Panc1 (cell line): ENCODE data around the gene TANC1.

Experiments
- POLR2AphosphoS5 ChIP-seq: IDR thresholded peaks from 2 replicates; pipeline ENCODE4 v1.6.1; 2012; ENCODE audit warnings: mild to moderate bottlenecking, low read depth, low read length, moderate library complexity
- SIN3A ChIP-seq: IDR thresholded peaks from 2 replicates; pipeline ENCODE4 v1.6.1; 2012; ENCODE audit warnings: low read depth, mild to moderate bottlenecking, low read length, moderate library complexity, borderline replicate concordance; ENCODE audit not compliant: insufficient read depth
- TCF7L2 ChIP-seq: IDR thresholded peaks from 2 replicates; pipeline ENCODE4 v1.6.1; 2011; ENCODE audit warnings: mild to moderate bottlenecking, low read depth, low read length, inconsistent platforms
- TF ChIP-seq, protein P1 (sequence below): fragments of 450-650 bp; IDR thresholded peaks from 2 replicates; pipeline ENCODE4 v1.5.1; 2017; ENCODE audit warnings: mild to moderate bottlenecking
- TF ChIP-seq, protein P2 (sequence below), 2 experiments: IDR thresholded peaks; 2 replicates each; pipeline ENCODE4 v1.6.1; 2011 to 2012; ENCODE audit warnings: low read depth in 2 of 2, control low read depth in 1 of 2, low read length in 1 of 2, mild to moderate bottlenecking in 1 of 2, moderate library complexity in 1 of 2; ENCODE audit not compliant: insufficient read depth in 1 of 2

DNA sequence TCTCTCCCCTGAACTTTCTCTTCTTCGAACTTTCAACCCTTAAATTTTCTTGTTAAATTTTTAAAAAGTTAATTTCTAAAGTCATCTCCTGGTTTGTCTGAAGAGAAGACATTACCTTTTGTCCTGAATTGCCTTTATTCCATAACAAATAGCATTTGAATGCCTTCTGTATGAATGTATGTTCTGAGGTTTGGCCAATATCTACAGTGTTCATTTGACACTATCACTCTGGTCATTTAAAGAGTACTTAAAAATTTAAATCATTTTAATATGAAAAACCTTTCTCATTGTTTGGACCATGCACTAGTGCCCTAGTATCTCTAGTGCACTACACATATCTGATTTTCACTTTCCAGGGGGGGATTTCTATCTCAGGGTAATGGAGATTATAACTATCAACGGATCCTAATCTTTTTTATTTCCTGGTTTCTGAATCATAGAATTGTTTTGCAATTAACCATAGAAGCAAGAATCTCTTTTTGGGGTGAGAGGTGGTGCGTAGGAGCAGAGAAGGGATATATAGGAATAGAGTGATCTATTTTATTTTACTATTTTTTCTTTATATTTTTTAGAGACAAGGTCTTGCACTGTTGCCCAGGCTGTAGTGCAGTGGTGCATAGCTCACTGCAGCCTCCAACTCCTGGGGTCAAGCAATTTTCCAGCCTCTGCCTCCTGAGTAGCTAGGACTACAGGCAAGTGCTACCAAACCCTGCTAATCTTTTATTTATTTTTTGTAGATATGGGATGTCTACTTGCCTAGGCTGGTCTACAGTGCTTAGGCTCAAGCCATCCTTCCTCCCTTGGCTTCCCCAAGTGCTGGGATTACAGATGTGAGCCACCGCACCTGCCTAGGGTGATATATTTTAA lies 25.5 kb downstream of the TANC1 start:
- TF ChIP-seq, protein P1, sequence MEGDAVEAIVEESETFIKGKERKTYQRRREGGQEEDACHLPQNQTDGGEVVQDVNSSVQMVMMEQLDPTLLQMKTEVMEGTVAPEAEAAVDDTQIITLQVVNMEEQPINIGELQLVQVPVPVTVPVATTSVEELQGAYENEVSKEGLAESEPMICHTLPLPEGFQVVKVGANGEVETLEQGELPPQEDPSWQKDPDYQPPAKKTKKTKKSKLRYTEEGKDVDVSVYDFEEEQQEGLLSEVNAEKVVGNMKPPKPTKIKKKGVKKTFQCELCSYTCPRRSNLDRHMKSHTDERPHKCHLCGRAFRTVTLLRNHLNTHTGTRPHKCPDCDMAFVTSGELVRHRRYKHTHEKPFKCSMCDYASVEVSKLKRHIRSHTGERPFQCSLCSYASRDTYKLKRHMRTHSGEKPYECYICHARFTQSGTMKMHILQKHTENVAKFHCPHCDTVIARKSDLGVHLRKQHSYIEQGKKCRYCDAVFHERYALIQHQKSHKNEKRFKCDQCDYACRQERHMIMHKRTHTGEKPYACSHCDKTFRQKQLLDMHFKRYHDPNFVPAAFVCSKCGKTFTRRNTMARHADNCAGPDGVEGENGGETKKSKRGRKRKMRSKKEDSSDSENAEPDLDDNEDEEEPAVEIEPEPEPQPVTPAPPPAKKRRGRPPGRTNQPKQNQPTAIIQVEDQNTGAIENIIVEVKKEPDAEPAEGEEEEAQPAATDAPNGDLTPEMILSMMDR = no peak
- TF ChIP-seq POLR2AphosphoS5 (no peak), TCF7L2 (no peak), SIN3A (no peak)
- TF ChIP-seq, protein P2, sequence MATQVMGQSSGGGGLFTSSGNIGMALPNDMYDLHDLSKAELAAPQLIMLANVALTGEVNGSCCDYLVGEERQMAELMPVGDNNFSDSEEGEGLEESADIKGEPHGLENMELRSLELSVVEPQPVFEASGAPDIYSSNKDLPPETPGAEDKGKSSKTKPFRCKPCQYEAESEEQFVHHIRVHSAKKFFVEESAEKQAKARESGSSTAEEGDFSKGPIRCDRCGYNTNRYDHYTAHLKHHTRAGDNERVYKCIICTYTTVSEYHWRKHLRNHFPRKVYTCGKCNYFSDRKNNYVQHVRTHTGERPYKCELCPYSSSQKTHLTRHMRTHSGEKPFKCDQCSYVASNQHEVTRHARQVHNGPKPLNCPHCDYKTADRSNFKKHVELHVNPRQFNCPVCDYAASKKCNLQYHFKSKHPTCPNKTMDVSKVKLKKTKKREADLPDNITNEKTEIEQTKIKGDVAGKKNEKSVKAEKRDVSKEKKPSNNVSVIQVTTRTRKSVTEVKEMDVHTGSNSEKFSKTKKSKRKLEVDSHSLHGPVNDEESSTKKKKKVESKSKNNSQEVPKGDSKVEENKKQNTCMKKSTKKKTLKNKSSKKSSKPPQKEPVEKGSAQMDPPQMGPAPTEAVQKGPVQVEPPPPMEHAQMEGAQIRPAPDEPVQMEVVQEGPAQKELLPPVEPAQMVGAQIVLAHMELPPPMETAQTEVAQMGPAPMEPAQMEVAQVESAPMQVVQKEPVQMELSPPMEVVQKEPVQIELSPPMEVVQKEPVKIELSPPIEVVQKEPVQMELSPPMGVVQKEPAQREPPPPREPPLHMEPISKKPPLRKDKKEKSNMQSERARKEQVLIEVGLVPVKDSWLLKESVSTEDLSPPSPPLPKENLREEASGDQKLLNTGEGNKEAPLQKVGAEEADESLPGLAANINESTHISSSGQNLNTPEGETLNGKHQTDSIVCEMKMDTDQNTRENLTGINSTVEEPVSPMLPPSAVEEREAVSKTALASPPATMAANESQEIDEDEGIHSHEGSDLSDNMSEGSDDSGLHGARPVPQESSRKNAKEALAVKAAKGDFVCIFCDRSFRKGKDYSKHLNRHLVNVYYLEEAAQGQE (IDR thresholded peaks at IDR 0.05; ENCODE audit: insufficient read depth in 1 of 2, low read depth in 2 of 2, low read length in 1 of 2) = no peak
